ENCODE results near the gene ETFBKMT.

The ETFBKMT gene, protein sequence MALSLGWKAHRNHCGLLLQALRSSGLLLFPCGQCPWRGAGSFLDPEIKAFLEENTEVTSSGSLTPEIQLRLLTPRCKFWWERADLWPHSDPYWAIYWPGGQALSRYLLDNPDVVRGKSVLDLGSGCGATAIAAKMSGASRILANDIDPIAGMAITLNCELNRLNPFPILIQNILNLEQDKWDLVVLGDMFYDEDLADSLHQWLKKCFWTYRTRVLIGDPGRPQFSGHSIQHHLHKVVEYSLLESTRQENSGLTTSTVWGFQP

GRCh38 chr12:31659087-31659942 is at the start of gene ETFBKMT:
ETFBKMT (plus strand) TSS chr12:31659688; CDS start chr12:31661954, 2,266 bp downstream.
- peak; percentile 89 to 96 for DNase-seq

GRCh38 chr12:31612819-31613218 is 46.7 kb upstream of the ETFBKMT start:
- no peak for DNase-seq

DNA sequence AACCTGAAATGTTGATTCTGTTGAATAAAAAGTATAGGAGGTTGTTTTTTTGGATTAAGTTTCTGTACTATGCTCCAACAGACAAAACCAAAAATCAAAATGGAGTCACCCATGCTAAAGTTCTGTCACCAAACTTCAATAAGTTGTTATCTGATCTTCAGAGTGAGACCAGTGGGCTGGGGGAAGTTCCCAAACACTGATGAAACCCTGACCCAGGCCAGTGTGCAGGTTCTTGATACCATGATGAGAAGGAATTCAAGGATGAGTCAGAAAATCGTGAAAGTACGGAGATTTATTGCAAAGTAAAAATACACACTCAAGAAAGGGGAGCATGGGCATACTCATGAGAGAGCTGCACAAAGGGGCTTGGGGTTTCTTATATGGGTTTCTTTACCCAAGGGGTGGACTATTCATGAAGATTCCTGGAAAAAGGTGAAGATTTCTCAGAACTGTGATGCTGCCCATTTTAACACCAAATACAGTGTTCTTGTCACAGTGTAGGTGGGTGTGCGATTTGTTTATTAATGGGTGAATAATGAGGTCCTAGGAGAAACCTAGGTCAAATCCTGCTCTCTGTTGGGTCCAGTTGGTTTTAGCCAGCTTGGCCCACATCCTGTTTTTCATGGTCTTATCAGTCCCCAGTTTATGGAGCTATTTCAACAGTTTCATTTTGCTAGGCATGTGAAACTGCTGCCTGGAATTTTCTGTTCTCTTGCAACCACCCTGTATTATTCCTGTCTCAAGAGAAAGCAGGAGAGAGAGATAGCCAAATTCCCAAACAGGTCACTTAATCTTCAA is 41.1 kb upstream of the ETFBKMT start:
- DNase-seq, result no peak

DNA sequence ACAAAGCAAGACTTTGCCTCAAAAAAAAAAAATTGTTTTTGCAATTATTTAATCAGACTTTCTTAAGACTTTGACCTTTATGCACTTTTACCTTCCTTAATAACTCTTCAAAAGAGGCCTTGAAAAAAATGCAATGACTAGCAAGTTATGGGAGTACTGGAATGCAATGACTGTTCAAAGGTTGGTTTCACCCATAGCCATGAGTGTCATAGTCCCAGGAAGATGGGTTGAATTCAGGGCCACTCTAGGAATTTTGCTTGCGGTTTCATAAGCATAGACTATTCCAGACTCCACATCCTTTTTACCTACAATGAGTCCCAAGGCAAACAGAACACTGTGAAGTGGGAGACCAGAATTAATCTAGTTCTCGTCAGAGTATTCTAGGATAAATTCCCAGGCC is 39.2 kb upstream of the ETFBKMT start:
- no peak for DNase-seq

DNA sequence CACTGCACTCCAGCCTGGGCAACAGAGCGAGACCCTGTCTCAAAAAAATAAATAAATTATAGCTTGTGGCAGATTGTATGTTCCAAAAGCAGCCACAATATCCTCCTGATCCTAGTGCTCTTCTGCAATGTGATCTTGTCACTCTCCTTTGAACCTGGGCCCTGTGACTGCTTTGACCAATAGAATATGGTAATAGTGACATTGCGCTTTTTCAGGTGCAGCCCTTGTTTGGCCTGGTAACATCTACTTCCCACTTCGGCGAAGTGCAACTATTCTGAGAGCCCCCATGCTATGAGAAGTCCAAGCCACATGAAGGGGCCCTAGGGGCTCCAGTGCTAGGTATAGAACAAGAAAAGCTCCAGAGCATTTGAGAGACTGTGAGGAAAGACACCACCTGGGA is 37.5 kb upstream of the ETFBKMT start:
- no peak for DNase-seq

DNA sequence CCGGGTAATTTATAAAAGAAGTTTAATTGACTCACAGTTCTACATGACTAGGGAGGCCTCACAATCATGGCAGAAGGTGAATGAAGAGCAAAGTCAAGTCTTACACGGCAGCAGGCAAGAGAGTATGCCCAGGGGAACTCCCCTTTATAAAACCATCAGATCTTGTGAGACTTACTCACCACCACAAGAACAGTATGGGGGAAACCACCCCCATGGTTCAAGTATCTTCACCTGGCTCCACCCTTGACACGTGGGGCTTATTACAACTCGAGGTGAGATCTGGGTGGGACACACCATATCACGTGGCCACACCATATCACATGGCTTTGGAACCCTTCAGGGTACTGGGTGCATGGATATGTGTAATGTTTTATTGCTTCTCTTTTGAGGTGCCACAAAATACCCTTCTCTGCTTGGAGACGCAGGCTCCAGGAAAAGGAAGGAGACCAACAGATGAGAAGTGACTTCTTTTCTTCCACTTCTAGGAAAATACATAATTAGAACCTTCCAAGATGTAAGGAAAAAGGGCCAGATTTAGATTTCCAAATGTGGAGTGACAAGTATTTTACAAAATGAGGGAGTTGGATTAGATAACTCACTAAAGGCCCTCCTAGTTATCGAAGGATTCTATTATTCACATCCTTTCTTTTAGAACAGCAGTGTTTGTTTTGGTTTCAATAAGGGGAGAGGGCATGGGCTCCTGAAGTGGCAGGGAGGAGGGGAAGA is 33.1 kb upstream of the ETFBKMT start:
- no peak for DNase-seq

- DNase-seq, result no peak
Observed at GRCh38 chr12:31627456-31628054, 31.9 kb upstream of the ETFBKMT start.

DNA sequence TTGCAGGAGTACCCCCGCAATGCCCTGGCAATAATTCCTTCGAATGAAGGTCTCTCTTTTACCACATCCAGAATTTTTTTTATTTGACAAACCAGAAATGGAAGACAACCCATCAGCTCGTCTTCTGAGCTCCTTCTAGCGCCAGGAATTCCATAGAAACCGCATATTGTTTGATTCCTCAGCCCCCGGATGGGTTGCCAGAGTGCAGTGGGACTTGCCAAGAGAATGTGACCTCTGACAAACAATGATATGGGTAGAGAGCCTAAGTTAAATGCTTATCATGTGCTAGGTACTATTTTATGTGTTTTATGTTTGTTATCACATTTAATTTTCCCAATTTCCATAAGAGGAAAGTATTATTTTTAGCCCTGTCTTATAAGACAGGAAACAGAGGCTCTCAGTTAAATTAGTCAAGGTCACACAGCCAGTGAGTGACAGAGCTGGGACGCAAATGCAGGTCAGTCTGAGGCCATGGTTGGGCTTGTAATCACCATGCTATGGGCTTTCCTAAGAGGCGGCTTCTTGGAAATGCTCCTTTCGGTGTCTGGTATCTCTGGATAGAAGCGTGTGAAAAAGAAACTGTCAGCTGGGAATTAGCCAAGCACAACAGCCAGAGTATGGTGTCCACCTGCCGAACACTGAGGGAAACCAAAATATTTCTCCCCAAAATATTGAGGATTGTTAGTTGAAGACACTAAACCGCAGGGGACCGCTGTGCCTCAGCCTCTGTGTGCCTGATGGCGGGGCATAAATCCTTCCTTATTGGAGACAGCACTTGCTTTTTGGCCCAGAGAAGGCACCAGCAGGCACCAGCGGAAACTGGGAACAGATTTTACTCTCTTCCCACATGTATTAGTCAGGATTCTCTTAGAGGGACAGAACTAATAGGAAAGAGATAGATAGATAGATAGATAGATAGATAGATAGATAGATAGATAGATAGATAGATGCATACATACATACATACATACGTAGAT is 29.4 kb upstream of the ETFBKMT start:
- no peak for DNase-seq

GRCh38 chr12:31631023-31631724 is 28.3 kb upstream of the ETFBKMT start:
- DNase-seq, result no peak

DNA sequence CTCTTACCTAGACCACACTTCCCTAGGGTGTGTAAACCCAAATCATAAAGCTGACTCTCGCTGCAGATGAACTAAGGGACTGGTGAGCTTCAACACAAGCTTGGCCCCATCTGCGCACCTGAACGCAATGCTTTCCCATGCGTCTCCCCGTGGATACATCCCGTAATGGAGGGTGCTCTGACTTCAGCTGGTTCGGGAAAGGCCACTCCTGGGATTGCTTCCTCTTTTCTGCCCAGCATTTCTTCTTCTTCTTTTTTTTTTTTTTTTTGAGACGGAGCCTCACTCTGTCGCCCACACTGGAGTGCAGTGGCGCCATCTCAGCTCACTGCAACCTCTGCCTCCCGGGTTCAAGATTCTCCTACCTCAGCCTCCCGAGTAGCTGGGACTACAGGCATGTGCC is 27.7 kb upstream of the ETFBKMT start:
- no peak for DNase-seq

DNA sequence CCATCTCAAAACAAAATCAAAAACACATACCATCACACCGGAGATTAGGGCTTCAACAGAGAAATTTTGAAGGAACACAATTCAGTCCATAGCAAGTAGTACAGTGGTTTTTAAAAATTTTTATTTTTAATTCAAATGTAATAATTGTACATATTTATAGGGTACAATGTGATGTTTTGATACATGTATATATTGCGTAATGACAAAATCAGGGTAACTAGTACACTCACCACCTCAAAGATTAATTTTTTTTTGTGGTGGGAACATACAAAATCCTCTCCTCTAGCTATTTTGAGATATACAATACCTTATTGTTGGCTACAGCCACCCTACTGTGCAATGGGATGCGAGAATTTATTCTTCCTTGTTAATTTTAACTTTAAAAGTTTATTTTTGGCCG is 26.0 kb upstream of the ETFBKMT start:
- no peak for DNase-seq

GRCh38 chr12:31634620-31635019 is 24.9 kb upstream of the ETFBKMT start:
- DNase-seq, result no peak

- no peak for DNase-seq
Observed at GRCh38 chr12:31641509-31642090, 17.9 kb upstream of the ETFBKMT start.

DNA sequence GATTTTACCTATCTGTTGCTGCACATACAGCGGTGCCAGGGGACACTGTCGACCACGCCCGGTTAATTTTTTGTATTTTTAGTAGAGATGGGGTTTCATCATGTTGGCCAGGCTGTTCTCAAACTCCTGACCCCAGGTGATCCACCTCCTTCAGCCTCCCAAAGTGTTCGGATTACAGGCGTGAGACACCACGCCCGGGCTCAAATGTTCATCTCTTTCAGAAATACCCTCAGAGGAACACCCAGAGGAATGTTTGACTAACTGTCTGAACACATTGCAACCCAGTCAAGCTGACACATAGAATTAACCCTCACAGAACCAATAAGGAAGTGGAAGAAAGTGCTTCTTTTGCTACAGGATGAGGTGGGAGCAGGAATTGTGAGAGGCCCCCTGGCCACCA is 15.0 kb upstream of the ETFBKMT start:
- no peak for DNase-seq

- DNase-seq, result no peak
Observed at GRCh38 chr12:31645924-31646323, 13.6 kb upstream of the ETFBKMT start.

GRCh38 chr12:31647086-31647491 is 12.4 kb upstream of the ETFBKMT start:
- no peak for DNase-seq

GRCh38 chr12:31650918-31651317 is 8.6 kb upstream of the ETFBKMT start:
- DNase-seq, result no peak

GRCh38 chr12:31651893-31652521 is 7.5 kb upstream of the ETFBKMT start:
- DNase-seq, result no peak

DNA sequence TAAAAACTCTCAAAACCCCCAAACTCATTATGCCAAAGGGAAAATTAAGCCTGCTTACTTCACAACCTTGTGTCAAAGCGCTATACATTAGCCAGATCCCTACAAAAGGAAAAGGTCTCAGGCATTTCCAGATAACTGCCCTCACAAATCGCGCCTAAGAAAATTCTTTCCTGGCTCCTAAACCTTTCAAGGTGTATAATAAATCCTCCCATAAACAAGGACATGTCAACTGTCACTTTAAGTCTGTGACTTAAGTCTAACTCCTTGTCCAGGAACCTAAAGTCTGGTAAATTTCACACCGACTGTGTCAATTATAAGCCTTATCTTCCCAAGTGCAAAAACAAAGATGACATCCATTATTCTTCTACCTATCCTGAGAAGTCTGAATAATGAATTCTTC is 4.3 kb upstream of the ETFBKMT start:
- no peak for DNase-seq

DNA sequence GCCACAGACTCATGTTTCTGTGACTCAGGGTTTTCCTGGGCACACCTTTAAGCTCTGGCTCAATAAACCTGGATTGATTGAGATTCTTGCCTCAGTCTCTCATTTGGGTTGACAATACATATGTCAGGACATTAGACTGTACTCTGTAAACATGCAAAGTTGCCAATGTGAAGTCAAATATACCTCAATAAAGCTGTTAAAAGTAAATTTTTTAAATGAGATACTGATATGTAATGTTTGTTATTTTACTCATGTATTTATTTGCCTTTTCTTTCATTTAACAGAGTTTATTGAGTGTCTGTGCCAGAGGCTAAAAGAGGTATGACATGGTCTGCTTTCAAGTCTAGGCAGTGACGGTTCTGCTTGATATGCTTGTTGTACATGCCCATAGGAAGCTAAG is 3.7 kb upstream of the ETFBKMT start:
- no peak for DNase-seq

Data from NCI-H524 (cell line).